ENCODE measurements around the gene MAPK8IP2.

Gene MAPK8IP2

DNA sequence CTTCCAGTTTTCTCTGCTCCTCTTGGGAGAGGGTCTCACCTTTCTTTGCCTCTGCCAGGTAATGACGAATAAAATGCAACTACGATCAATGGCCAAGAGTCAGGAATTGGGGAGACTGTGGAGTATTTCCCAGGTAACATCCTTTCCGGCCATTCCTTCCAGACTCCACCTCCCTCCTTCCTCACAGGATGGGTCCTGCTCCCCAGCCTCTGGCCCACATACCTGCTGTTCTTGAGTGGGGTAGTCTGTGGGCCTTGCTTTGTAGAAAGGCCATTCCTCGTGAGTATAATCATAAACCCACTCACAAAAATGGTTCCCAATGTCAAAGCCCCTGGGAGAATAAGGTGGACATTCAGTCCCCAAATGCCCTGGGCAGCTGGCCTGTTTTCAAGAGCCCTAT lies 20.8 kb upstream of the MAPK8IP2 start:
- no peak overlapping the region for H3K4me3 ChIP-seq (ENCODE audit: low read length)
- TF ChIP-seq, protein P1, sequence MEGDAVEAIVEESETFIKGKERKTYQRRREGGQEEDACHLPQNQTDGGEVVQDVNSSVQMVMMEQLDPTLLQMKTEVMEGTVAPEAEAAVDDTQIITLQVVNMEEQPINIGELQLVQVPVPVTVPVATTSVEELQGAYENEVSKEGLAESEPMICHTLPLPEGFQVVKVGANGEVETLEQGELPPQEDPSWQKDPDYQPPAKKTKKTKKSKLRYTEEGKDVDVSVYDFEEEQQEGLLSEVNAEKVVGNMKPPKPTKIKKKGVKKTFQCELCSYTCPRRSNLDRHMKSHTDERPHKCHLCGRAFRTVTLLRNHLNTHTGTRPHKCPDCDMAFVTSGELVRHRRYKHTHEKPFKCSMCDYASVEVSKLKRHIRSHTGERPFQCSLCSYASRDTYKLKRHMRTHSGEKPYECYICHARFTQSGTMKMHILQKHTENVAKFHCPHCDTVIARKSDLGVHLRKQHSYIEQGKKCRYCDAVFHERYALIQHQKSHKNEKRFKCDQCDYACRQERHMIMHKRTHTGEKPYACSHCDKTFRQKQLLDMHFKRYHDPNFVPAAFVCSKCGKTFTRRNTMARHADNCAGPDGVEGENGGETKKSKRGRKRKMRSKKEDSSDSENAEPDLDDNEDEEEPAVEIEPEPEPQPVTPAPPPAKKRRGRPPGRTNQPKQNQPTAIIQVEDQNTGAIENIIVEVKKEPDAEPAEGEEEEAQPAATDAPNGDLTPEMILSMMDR (conservative IDR thresholded peaks at IDR 0.05; ENCODE audit: low read length) = no peak
- DNase-seq (ENCODE audit: low read depth) = no peak

DNA sequence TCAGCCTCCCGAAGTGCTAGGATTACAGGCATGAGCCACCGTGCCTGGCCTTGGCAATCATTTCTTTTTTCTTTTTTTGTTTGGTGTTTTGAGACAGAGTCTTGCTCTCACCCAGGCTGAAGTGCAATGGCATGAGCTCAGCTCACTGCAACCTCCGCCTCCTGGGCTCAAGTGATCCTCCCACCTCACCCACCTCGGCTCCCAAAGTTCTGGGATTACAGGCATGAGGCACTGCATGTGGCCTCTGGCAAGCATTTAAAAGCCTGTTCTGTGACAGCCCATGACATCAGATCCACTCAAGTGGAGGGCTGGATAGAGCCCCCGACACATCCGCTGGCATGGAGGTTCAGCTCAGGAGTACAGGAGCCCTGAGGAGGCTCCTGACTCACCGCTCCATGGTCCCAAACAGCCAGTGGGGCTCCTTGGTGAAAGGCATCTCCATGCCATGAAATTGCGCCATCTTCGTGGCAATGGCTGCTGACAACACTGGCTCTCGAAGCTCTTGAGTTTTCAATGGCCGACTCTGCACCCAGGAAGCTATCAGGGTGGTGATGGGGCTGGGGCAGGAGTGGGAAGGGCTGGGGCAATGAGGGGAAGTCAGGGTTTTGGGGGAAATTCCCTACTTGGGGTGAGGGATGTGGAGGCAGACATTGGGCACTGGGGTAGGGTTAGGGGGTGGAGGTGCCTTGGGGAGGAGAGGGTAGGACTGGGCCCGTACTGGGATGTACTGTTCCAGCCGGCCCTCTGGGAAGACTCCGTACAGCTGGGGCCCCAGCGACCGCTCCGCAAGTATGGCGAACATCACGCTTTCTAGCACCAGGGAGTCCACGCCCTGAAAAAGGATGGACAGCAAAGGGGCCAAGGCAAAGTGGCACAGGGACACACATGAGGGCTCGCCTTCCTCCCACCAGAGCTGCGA lies 19.3 kb upstream of the MAPK8IP2 start:
- no peak for DNase-seq (ENCODE audit: low read depth)
- TF ChIP-seq, protein P1 (conservative IDR thresholded peaks at IDR 0.05; ENCODE audit: low read length) = no peak
- H3K4me3 ChIP-seq (ENCODE audit: low read length) = peak overlapping the region; percentile 85

DNA sequence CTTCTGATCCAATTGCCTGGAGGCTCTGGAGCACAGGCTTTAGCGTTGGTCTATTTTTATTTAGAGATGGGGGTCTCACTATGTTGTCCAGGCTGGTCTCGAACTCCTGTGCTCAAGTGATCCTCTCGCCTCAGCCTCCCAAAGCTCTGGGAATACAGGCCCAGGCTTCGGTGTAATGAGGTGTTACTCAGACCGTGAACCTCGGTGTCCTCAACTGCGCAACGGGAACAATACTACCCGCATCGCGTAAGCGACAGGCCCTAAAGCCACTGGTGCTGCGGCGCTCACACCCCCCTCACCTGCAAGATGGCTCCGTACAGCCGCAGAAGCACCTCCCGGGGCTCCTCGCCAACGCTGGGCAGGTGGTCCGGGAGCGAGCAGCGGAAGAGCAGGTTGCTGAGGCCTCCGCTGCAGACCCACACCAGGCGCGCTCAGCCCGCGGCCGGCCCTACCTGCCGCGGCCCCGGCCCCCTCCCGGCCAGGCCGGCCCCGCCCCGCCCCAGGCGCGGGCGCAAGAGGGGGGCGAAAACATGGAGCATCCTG lies 18.6 kb upstream of the MAPK8IP2 start:
- peak; percentile 18 for DNase-seq (ENCODE audit: low read depth)
- TF ChIP-seq, protein P1 (conservative IDR thresholded peaks at IDR 0.05; ENCODE audit: low read length) = no peak
- H3K4me3 ChIP-seq (ENCODE audit: low read length) = peak overlapping the region; percentile 85

DNA sequence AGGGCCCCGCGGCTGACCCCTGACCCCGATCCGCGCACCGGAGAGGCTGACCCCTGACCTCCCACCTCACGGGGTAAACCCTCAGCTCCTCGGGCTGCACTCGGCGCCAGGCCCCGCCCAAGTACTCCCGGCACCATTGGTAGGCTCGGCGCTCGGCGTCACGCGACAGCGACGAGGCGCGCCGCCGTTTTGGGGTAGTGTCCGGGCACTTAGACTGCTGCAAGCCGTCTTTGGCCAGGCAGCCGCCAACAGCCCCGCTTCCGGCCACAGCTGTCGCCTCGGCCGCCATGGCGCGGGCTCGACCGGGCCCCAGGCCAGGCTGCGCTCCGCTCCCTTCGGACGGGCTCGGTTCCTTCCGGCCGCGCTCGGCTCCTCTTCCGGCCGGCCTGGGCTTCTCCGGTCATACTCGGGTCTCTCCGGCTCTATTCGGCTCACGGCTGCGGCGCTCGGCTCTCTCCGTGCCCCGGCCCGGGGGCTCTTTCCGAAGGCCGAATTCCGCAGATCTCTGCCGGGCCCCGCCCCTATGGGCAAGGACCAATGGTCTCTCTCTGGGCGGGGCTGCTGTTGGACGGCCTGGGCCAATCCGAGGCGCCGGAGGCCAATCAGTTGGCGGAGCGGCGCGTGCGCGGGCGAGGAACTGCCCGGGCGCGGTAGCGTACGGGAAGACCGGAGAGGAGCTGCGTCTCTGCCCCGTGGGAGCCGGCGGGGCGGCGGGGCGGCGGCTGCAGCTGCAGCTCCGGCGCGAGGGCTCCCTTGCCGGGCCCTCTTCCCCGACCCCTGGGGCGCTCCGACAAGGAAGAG lies 17.9 kb upstream of the MAPK8IP2 start, which contains the start of gene CHKB:
Gene CHKB, minus strand, starts transcription at position 357 of the 801 bp plus-strand sequence. Its CDS starts 68 bp downstream, at position 289.
- TF ChIP-seq, protein P1 (conservative IDR thresholded peaks at IDR 0.05; ENCODE audit: low read length) = no peak
- H3K4me3 ChIP-seq (ENCODE audit: low read length) = peak within 1 kb of the TSS; percentile 85
- DNase-seq (ENCODE audit: low read depth) = peak; percentile 97

DNA sequence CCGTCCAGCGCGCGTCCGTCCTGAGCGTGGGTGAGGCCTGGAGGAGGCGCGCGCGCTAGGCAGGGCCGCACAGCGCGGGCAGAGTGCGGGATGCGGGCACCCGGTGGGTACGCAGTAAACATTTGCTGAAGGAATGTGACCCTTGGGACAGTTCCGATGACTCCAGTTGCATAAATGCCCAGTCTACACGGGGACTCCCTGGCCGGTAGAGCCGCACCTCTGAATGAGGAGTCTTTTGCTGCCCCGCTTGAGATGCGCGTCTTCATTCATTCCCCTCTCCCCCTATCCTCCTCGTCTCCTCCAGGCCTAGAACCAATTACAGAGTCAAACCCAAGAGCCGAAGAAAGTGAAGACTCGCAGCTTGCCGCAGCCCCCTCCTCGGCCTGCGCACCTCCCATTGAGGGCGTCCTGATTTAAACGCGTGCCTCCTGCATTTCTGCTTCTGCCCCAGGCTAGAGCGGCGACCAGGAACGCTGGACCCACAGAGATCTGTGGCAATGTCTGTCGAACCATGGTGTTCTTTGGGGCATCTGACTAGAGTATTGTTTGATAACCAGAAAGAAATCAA lies 17.2 kb upstream of the MAPK8IP2 start:
- DNase-seq (ENCODE audit: low read depth) = no peak
- H3K4me3 ChIP-seq (ENCODE audit: low read length) = peak overlapping the region; percentile 79
- TF ChIP-seq, protein P1 (conservative IDR thresholded peaks at IDR 0.05; ENCODE audit: low read length) = no peak

DNA sequence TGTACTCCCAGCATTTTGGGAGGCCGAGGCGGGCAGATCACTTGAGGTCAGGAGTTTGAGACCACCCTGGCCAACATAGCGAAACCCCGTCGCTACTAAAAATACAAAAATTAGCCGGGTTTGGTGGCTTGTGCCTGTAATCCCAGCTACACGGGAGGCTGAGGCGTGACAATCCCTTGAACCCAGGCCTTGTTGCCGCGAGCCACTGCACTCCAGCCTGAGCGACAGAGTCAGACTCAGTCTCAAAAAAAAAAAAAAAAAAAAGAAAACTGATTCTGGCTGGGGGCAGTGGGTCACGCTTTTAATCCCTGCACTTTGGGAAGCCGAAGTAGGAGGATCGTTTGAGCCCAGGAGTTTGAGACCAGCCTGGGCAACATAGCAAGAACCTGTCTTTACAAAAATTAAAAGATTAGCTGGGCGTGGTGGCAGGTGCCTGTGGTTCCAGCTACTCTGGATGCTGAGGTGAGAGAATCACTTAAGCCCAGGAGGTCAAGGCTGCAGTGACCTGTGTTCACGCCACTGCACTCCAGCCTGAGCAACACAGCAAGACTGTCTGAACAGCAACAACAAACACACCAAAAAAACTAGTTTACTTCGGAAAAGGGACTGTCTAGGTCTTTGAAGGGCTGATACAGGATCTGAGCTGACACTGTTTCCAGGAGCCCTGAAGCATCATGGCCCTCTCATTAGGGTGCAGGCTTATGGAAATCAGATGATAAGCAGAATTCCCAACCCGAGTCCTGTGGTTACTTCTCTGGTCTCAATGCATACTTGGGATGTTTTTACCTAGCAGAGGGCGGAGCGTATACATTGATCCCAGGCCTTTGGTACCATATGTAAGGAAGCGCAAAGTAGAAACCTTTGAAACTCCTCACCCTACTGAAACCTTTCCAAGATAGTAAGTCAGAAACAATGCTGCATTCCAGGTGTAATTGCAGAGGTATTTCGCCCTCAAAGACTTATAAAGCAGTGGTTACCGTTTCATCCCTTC lies 16.2 kb upstream of the MAPK8IP2 start:
- no peak overlapping the region; the same call in 1 of the 2 replicates for H3K4me3 ChIP-seq (ENCODE audit: low read length)
- TF ChIP-seq, protein P1 (conservative IDR thresholded peaks at IDR 0.05; ENCODE audit: low read length) = no peak
- DNase-seq (ENCODE audit: low read depth) = no peak
